ENCODE results near the gene BRI3. TPM values are rescaled to one million over a fixed set of nuclear protein-coding genes. Genes with fewer than 3 reads are reported as not detected.
A peak's percentile ranks its signal among the peaks of the same experiment; 100 is the strongest.

BRI3 gene
- total and polyA plus RNA-seq, 9 of the 15 experiments (the other 6 are each of a cell fraction or from before 2014, with no cell fraction given): 4.3 to 57.4 (median 18.6) TPM

DNA sequence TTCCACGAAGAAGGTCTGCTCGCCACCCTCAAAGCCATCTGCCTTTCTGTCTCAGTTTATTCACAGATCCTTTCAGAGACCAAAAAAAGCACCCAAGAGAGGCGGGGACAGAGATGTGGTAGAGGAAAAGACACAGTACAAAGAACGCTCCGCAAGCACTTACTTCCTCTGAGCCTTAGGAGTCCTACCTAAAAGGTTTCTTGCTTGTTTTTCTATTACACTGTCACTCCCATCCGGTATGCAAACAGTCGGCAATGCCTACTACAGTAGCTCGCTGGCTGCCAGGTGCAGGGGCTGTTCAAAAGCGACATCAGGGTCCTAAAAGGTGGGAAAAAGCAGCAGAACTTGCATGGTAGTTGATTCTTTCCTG lies 30.3 kb upstream of the BRI3 start (continued):
- TF ChIP-seq ZNF347 (CRISPR knock-in tag; IDR thresholded peaks at IDR 0.05; ENCODE audit: low read depth): no peak
- no peak for TF ChIP-seq LCOR (CRISPR knock-in tag; IDR thresholded peaks at IDR 0.05)
- TF ChIP-seq TSC22D4 (tag; IDR thresholded peaks at IDR 0.05): no peak

DNA sequence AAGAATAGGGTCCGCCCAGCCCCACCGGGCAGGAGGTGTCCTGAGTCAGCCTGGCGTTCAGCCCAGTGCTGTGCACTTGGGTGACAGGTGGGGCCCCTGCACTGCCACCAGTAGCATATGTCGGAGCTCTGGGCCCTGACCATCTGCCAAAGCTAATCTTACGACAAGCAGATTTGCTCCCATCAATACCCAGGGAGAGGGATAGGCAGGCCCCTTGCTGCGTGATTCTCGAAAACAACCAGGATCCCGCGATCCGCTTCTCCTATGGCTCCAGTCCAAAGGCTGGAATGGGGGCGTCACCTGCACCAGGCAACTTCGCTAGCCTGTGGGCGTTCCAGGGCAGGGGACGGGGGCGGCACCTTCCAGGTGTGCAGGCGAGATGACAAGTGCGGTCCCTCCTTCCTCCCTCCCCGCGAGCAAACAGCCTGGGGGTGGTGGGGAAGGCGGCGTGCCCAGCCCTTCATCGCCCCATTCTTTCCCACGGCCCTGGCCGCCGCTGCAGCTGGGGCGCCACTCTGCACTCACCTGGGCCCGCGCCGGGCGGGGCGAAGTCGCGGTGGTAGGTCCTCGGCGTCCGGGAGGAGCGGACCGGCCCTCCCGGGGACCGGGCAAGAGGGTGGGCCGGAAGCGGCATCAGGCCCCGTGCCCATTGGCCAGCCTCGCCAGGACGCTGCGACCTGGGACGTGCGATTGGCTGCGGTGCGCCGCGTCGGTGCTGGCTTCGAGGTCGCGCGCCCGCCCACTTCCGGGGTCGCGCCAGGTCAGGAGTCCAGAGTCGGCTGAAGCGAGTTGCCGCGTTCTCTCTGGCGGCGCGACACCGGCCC lies 29.7 kb upstream of the BRI3 start, which contains the start of gene TECPR1:
TSS of gene TECPR1 (minus strand) at position 632 of the 824 bp plus-strand sequence. CDS start 6,086 bp downstream, outside the sequence.
- Histone ChIP-seq H3K4me3 (peak within 1 kb of the TSS; percentile 87), H3K27ac (ENCODE audit: extremely low read depth, low read depth, low read length) (peak within 1 kb of the TSS; percentile 73), H3K4me2 (ENCODE audit: insufficient read depth, low read length) (peak within 1 kb of the TSS; percentile 91), H2AFZ (ENCODE audit: low read depth, low read length) (peak within 1 kb of the TSS; percentile 92), H3K4me1 (replicated peaks in 1 of 2; ENCODE audit: control insufficient read depth in 2 of 2, insufficient read depth in 2 of 2, low read length in 2 of 2) (peaks cover 10 to 22% of the 10 kb centered on the region in 2 experiments; a peak in 4 of 5 replicates), H3K9ac (ENCODE audit: insufficient read depth in 1 of 2, low read depth in 2 of 2, low read length in 2 of 2) (peak within 1 kb of the TSS; percentile 69 to 96), H3K9me3 (replicated peaks; ENCODE audit: control insufficient read depth, insufficient read depth, low read depth, low read length) (no peaks in the 10 kb centered on the region), H3K36me3 (ENCODE audit: control insufficient read depth, insufficient read depth, low read length) (peaks cover 1% of the 10 kb centered on the region; the same call in 1 of the 3 replicates), H3K9me1 (ENCODE audit: control insufficient read depth, insufficient read depth, low read length) (no peaks in the 10 kb centered on the region), H4K20me1 (replicated peaks; ENCODE audit: control insufficient read depth, insufficient read depth, low read length) (no peaks in the 10 kb centered on the region), H3K27me3 (ENCODE audit: control insufficient read depth in 2 of 2, insufficient read depth in 2 of 2, low read length in 2 of 2) (no peaks in the 10 kb centered on the region), H3K79me2 (ENCODE audit: control insufficient read depth, insufficient read depth, low read length) (peaks cover 21% of the 10 kb centered on the region)
- peak; percentile 94 to 98 (median 97) for DNase-seq (ENCODE audit: extremely low read depth in 1 of 4, low spot score in 3 of 4)
- intact Hi-C loops (cut with micrococcal nuclease): no loop called here
- WGBS (ENCODE audit: insufficient coverage, low coverage, missing lambda C conversion rate): 0% methylated on average over 15 of the region's 69 CpGs
- CTCF ChIA-PET (ENCODE audit: low intra/inter-chr PET ratio): interaction anchor here (0.6 to 0.7 kb wide), 2 partner anchors 9 to 152 kb away, joined by 3 read pairs; no protein-coding TSS in a partner anchor
- no TSS peak for BruUV-seq (replicated peaks)
- FAIRE-seq: peak; percentile 85
- POLR2A ChIA-PET: no interaction called here
- in situ Hi-C loops (cut with MboI): no loop called here
- peak; percentile 99 for ATAC-seq
- TF ChIP-seq FOXP1 (CRISPR knock-in tag; IDR thresholded peaks at IDR 0.05) (no peak), MAZ (CRISPR knock-in tag; conservative IDR thresholded peaks at IDR 0.05 in 1 of 2, IDR thresholded peaks at IDR 0.05 in 1 of 2) (peak; percentile 71 to 73), SAP30 (IDR thresholded peaks at IDR 0.05; ENCODE audit: borderline replicate concordance, insufficient read depth, low read depth, low read length, poor library complexity, severe bottlenecking) (peak; percentile 50), SIRT6 (IDR thresholded peaks at IDR 0.05; ENCODE audit: low read depth, low read length) (no peak)
- TF ChIP-seq, protein P1, sequence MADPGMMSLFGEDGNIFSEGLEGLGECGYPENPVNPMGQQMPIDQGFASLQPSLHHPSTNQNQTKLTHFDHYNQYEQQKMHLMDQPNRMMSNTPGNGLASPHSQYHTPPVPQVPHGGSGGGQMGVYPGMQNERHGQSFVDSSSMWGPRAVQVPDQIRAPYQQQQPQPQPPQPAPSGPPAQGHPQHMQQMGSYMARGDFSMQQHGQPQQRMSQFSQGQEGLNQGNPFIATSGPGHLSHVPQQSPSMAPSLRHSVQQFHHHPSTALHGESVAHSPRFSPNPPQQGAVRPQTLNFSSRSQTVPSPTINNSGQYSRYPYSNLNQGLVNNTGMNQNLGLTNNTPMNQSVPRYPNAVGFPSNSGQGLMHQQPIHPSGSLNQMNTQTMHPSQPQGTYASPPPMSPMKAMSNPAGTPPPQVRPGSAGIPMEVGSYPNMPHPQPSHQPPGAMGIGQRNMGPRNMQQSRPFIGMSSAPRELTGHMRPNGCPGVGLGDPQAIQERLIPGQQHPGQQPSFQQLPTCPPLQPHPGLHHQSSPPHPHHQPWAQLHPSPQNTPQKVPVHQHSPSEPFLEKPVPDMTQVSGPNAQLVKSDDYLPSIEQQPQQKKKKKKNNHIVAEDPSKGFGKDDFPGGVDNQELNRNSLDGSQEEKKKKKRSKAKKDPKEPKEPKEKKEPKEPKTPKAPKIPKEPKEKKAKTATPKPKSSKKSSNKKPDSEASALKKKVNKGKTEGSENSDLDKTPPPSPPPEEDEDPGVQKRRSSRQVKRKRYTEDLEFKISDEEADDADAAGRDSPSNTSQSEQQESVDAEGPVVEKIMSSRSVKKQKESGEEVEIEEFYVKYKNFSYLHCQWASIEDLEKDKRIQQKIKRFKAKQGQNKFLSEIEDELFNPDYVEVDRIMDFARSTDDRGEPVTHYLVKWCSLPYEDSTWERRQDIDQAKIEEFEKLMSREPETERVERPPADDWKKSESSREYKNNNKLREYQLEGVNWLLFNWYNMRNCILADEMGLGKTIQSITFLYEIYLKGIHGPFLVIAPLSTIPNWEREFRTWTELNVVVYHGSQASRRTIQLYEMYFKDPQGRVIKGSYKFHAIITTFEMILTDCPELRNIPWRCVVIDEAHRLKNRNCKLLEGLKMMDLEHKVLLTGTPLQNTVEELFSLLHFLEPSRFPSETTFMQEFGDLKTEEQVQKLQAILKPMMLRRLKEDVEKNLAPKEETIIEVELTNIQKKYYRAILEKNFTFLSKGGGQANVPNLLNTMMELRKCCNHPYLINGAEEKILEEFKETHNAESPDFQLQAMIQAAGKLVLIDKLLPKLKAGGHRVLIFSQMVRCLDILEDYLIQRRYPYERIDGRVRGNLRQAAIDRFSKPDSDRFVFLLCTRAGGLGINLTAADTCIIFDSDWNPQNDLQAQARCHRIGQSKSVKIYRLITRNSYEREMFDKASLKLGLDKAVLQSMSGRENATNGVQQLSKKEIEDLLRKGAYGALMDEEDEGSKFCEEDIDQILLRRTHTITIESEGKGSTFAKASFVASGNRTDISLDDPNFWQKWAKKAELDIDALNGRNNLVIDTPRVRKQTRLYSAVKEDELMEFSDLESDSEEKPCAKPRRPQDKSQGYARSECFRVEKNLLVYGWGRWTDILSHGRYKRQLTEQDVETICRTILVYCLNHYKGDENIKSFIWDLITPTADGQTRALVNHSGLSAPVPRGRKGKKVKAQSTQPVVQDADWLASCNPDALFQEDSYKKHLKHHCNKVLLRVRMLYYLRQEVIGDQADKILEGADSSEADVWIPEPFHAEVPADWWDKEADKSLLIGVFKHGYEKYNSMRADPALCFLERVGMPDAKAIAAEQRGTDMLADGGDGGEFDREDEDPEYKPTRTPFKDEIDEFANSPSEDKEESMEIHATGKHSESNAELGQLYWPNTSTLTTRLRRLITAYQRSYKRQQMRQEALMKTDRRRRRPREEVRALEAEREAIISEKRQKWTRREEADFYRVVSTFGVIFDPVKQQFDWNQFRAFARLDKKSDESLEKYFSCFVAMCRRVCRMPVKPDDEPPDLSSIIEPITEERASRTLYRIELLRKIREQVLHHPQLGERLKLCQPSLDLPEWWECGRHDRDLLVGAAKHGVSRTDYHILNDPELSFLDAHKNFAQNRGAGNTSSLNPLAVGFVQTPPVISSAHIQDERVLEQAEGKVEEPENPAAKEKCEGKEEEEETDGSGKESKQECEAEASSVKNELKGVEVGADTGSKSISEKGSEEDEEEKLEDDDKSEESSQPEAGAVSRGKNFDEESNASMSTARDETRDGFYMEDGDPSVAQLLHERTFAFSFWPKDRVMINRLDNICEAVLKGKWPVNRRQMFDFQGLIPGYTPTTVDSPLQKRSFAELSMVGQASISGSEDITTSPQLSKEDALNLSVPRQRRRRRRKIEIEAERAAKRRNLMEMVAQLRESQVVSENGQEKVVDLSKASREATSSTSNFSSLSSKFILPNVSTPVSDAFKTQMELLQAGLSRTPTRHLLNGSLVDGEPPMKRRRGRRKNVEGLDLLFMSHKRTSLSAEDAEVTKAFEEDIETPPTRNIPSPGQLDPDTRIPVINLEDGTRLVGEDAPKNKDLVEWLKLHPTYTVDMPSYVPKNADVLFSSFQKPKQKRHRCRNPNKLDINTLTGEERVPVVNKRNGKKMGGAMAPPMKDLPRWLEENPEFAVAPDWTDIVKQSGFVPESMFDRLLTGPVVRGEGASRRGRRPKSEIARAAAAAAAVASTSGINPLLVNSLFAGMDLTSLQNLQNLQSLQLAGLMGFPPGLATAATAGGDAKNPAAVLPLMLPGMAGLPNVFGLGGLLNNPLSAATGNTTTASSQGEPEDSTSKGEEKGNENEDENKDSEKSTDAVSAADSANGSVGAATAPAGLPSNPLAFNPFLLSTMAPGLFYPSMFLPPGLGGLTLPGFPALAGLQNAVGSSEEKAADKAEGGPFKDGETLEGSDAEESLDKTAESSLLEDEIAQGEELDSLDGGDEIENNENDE (IDR thresholded peaks at IDR 0.05; ENCODE audit: low read depth, low read length): no peak
